ENCODE data around the gene IGSF9. TPM values are rescaled to one million over a fixed set of nuclear protein-coding genes. Genes with fewer than 3 reads are reported as not detected.

The IGSF9 gene
- total RNA-seq, 2 donors from 2014 or later, result 7.5 to 9.2 TPM

DNA sequence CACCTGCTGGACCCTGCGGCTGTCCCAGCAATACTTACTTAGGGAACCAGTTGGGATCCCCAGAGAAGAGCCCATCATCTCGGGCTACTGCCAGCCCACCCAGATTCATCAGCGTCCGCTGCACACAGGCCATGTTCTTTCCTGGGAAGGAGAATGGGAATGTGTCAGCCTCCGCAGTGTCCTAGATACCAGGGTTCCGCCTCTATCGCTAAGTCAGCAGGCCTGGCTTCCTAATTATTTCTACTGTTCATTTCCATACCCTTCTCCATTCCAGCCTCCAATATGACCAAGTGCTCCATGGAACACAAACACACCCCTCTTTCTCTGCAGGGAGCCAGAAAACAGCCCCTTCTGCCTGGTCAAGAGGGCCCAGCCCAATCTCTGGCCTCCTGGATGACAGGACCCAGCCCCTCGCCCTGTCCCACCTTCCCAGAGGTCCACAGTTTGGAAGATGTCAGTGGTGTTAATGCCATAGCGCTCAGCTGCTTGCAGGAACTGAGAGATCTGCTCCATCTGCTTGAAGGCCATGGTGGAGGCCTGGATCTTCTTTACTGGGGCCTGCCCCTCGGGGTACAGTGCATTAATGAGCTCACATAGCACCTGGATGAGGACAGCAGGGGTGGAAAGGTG, 26.1 kb downstream of the IGSF9 start:
- Mint-ChIP-seq H3K9me3 (no peaks in the 10 kb centered on the region), H3K27me3 (ENCODE audit: insufficient read depth) (no peaks in the 10 kb centered on the region), H3K36me3 (ENCODE audit: low read depth) (peaks cover 33% of the 10 kb centered on the region), H3K27ac (no peak overlapping the region), H3K4me3 (no peak overlapping the region), H3K4me1 (peaks cover 70% of the 10 kb centered on the region)
- TF ChIP-seq, protein P1, sequence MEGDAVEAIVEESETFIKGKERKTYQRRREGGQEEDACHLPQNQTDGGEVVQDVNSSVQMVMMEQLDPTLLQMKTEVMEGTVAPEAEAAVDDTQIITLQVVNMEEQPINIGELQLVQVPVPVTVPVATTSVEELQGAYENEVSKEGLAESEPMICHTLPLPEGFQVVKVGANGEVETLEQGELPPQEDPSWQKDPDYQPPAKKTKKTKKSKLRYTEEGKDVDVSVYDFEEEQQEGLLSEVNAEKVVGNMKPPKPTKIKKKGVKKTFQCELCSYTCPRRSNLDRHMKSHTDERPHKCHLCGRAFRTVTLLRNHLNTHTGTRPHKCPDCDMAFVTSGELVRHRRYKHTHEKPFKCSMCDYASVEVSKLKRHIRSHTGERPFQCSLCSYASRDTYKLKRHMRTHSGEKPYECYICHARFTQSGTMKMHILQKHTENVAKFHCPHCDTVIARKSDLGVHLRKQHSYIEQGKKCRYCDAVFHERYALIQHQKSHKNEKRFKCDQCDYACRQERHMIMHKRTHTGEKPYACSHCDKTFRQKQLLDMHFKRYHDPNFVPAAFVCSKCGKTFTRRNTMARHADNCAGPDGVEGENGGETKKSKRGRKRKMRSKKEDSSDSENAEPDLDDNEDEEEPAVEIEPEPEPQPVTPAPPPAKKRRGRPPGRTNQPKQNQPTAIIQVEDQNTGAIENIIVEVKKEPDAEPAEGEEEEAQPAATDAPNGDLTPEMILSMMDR (conservative IDR thresholded peaks at IDR 0.05), result no peak
- Histone ChIP-seq H3K27me3 (ENCODE audit: control insufficient read depth, insufficient read depth, low read length, poor library complexity, severe bottlenecking) (no peaks in the 10 kb centered on the region), H3K4me1 (ENCODE audit: control insufficient read depth, insufficient read depth, low read length) (peaks cover 32% of the 10 kb centered on the region), H3K9me3 (ENCODE audit: control insufficient read depth, low read length) (no peaks in the 10 kb centered on the region), H3K9ac (ENCODE audit: extremely low read depth, low read length, poor library complexity, severe bottlenecking) (no peak overlapping the region), H3K4me3 (ENCODE audit: low read length) (no peak overlapping the region), H3K36me3 (ENCODE audit: control insufficient read depth, insufficient read depth, low read length) (peaks cover 51% of the 10 kb centered on the region), H3K27ac (ENCODE audit: low read depth, low read length) (no peak overlapping the region)
- DNase-seq, result no peak
- WGBS, 2 experiments (ENCODE audit: insufficient coverage in 1 of 2, insufficient read length in 1 of 2), result 94 to 100% methylated on average over 8 to 10 of the region's 10 CpGs

DNA sequence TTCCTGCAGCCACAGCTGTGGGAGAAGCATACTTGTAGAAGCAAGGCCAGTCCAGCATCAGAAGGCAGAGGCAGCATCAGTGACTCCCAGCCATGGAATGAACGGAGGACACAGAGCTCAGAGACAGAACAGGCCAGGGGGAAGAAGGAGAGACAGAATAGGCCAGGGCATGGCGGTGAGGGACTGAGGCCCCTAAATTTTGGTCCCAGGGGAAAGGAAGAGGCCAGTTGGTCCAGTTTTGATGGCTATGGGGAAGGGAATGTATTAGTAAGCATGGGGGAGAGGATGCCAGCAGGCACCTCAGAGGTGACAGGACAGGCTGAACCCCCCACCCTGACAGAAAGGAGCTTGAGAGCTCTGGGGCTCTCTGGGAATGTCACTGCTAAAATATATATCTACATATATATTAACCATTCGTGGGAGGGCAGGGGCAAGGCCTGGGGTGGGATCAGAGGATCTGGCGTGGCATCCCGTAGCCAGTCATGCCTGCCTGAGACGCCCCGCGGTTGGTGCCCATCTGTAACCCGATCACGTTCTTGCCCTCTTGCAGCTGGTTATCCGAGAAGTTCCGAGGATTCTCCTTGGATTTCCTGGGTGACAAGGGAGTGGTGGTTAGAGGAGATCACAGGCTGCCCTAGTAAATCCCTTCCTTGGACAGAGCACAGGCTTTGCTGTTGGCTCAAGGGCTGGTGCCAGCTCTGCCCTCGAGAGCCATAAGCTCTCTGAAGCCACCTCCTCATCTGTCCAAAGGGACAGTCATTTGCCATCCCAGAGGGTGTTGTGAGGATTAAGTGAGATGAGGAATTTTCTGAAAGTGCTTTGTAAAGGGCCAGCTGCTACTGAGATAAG, 26.8 kb downstream of the IGSF9 start:
- peaks cover 38% of the 10 kb centered on the region for H3K4me1 ChIP-seq (ENCODE audit: control insufficient read depth, insufficient read depth, low read length)
- no peak overlapping the region for H3K9ac ChIP-seq (ENCODE audit: extremely low read depth, low read length, poor library complexity, severe bottlenecking)
- Mint-ChIP-seq H3K4me3 (no peak overlapping the region), H3K27ac (peak overlapping the region; percentile 9), H3K27me3 (ENCODE audit: insufficient read depth) (no peaks in the 10 kb centered on the region), H3K4me1 (peaks cover 71% of the 10 kb centered on the region), H3K36me3 (ENCODE audit: low read depth) (peaks cover 33% of the 10 kb centered on the region), H3K9me3 (no peaks in the 10 kb centered on the region)
- no peak overlapping the region for H3K4me3 ChIP-seq (ENCODE audit: low read length)
- H3K27ac ChIP-seq (ENCODE audit: low read depth, low read length), result no peak overlapping the region
- H3K27me3 ChIP-seq (ENCODE audit: control insufficient read depth, insufficient read depth, low read length, poor library complexity, severe bottlenecking), result no peaks in the 10 kb centered on the region
- TF ChIP-seq, protein P1 (conservative IDR thresholded peaks at IDR 0.05), result no peak
- peaks cover 51% of the 10 kb centered on the region for H3K36me3 ChIP-seq (ENCODE audit: control insufficient read depth, insufficient read depth, low read length)
- no peaks in the 10 kb centered on the region for H3K9me3 ChIP-seq (ENCODE audit: control insufficient read depth, low read length)
- 90 to 97% methylated on average over 4 to 13 of the region's 13 CpGs for WGBS, 2 experiments (ENCODE audit: insufficient coverage in 1 of 2, insufficient read length in 1 of 2)
- no peak for DNase-seq

DNA sequence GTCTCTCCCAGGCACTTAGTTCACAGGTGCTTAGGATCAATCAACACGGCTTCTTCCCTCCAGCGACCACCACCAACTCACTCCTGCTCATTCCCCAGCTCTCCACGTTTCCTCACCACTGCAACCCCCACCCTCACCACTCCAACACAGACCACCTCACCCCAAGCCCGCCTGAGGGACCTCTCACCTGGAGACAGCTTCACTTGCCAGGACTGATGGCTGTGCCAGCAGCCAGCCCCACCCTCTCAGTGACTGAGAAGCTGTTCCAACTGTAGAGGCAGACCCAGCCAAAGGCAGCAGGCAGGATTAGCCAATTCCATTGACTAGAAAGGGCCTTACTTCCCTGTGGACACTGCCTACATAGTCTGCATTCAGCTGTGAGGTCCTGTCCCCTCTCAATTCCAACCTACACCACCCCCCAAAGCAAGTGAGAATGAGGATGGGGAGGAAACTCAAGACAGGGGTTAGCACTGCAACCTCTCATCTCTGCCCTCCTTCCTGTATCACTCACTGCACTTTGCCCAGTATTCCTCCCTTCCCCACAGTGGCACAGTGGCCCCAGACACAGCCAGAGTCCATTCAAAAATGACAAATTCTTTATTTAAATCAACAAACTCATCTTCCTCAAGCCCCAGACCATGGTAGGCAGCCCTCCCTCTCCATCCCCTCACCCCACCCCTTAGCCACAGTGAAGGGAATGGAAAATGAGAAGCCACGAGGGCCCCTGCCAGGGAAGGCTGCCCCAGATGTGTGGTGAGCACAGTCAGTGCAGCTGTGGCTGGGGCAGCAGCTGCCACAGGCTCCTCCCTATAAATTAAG, 27.7 kb downstream of the IGSF9 start:
- H3K9ac ChIP-seq (ENCODE audit: extremely low read depth, low read length, poor library complexity, severe bottlenecking), result no peak overlapping the region
- H3K36me3 ChIP-seq (ENCODE audit: control insufficient read depth, insufficient read depth, low read length), result peaks cover 51% of the 10 kb centered on the region
- no peaks in the 10 kb centered on the region for H3K9me3 ChIP-seq (ENCODE audit: control insufficient read depth, low read length)
- Mint-ChIP-seq H3K27ac (peak overlapping the region; percentile 88), H3K4me1 (peaks cover 70% of the 10 kb centered on the region), H3K36me3 (ENCODE audit: low read depth) (peaks cover 33% of the 10 kb centered on the region), H3K27me3 (ENCODE audit: insufficient read depth) (no peaks in the 10 kb centered on the region), H3K4me3 (no peak overlapping the region), H3K9me3 (no peaks in the 10 kb centered on the region)
- DNase-seq, result peak; percentile 72
- no peak overlapping the region for H3K4me3 ChIP-seq (ENCODE audit: low read length)
- TF ChIP-seq, protein P1 (conservative IDR thresholded peaks at IDR 0.05), result no peak
- no peaks in the 10 kb centered on the region for H3K27me3 ChIP-seq (ENCODE audit: control insufficient read depth, insufficient read depth, low read length, poor library complexity, severe bottlenecking)
- WGBS, 2 experiments (ENCODE audit: insufficient coverage in 1 of 2, insufficient read length in 1 of 2), result 91 to 93% methylated on average over 3 to 5 of the region's 5 CpGs
- peaks cover 35% of the 10 kb centered on the region for H3K4me1 ChIP-seq (ENCODE audit: control insufficient read depth, insufficient read depth, low read length)
- no peak overlapping the region for H3K27ac ChIP-seq (ENCODE audit: low read depth, low read length)
